SKM-1 (cell line): Measurements from ENCODE around the gene BRIX1.
"Not testable (repeated sequence)": the region's sequence is repeated elsewhere in the genome, so short reads cannot be mapped to it uniquely, and the experiment has no call there.

Source experiments
- DNase-seq: peaks from one replicate; lab custom pipeline; 2025; ENCODE audit not compliant: unreplicated experiment; lab: John Stamatoyannopoulos, UW

The BRIX1 gene

DNA sequence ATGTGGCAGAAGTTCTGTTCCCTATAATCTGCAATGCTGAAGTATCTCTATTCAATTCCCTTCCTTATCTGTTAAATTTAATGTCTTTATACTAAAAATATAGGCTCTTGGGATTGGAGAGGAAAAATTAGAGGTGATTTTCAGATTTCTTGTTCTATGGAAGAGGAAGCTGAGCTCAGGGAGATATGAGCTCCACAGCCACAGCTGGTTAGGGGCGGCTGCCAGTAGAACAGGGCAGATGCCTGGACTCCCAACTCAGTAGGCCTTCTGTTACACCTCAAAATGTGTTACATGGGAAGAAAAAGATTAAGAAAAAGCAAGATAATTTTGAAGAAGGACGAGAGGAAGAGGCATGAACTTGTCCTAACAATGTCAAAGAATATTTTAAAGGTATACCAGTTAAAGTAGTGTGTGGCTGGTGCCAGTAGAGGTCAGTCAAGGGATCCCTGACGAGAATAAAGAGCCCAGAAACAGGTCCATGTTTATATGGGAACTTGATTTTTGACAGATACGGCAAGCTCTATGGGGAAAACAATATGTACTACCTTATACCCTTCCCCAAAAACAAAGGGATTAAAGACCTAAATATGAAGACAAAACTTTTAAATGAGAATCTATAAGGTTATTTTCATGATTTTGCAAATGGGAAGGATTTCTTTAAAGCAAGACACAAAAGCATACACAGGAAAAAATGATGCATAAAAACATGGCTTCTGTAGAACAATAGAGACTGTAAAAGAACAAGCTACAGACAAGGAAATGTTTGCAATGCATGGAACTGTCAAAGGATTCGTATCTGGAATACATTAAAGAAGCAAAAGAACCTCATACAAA is 42.6 kb downstream of the BRIX1 start:
- DNase-seq, result no peak

GRCh38 chr5:34959323-34959722 is 43.8 kb downstream of the BRIX1 start:
- DNase-seq, result no peak

- DNase-seq, result no peak
Measured at GRCh38 chr5:34967540-34967939, 52.0 kb downstream of the BRIX1 start.

DNA sequence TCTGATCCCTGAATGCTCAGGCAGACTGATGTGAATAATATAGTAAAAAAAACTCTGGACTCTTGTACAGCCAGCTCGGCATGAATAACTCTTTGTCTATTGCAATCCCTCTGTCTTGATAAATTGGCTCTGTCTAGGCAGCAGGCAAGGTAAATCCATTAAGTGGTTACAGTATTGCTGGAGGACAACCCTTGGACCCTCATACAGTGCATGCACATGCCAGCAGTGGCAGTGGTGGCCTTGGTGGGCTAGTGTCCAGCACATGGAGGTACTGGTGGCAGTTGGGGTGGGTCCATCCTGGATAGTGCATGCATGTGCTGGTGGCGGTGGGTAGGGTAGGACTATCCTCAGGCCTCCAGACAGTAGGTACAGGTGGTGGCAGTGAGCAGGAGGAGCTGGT is 52.7 kb downstream of the BRIX1 start:
- no peak for DNase-seq

- no peak for DNase-seq
Measured at GRCh38 chr5:34970552-34970951, 55.0 kb downstream of the BRIX1 start.

- DNase-seq, result not testable (repeated sequence)
Measured at GRCh38 chr5:34971655-34972054, 56.1 kb downstream of the BRIX1 start.
